H9 (cell line): ENCODE data around the gene BLOC1S1. TPM values are rescaled to one million over a fixed set of nuclear protein-coding genes. Genes with fewer than 3 reads are reported as not detected.

ENCODE experiments used
- DNase-seq: peaks from one replicate; pipeline ENCODE4 v3.0.0-alpha.2; 2017
- H2AFZ ChIP-seq: one replicate; pipeline ENCODE4 v1.6.1; 2013; ENCODE audit warnings: mild to moderate bottlenecking, low read length, control low read depth, moderate library complexity
- H2AK5ac ChIP-seq: 2 replicates; pipeline ENCODE4 v1.6.1; 2013; ENCODE audit warnings: low read length, control low read depth, mixed read lengths; ENCODE audit not compliant: insufficient read length
- H2BK120ac ChIP-seq: one replicate; pipeline ENCODE4 v1.6.1; 2013; ENCODE audit warnings: low read depth, mild to moderate bottlenecking, low read length, control low read depth, inconsistent platforms; ENCODE audit not compliant: poor library complexity, severe bottlenecking
- H2BK12ac ChIP-seq: 2 replicates; pipeline ENCODE4 v1.6.1; 2013; ENCODE audit warnings: low read length, control low read depth, mixed read lengths, low read depth; ENCODE audit not compliant: insufficient read length
- H2BK15ac ChIP-seq: 2 replicates; pipeline ENCODE4 v1.6.1; 2013; ENCODE audit warnings: low read depth, low read length, control low read depth
- H2BK20ac ChIP-seq: one replicate; pipeline ENCODE4 v1.6.1; 2013; ENCODE audit warnings: low read depth, mild to moderate bottlenecking, low read length, control low read depth, inconsistent platforms; ENCODE audit not compliant: poor library complexity, severe bottlenecking
- H2BK5ac ChIP-seq: 2 replicates; pipeline ENCODE4 v1.6.1; 2013; ENCODE audit warnings: low read length, control low read depth, mixed read lengths; ENCODE audit not compliant: insufficient read length
- H3K14ac ChIP-seq: 2 replicates; pipeline ENCODE4 v1.6.1; 2013; ENCODE audit warnings: low read length, control low read depth; ENCODE audit not compliant: insufficient read depth
- H3K18ac ChIP-seq: 2 replicates; pipeline ENCODE4 v1.6.1; 2013; ENCODE audit warnings: low read depth, mild to moderate bottlenecking, mixed read lengths, low read length, control low read depth; ENCODE audit not compliant: insufficient read length
- H3K23ac ChIP-seq: 2 replicates; pipeline ENCODE4 v1.6.1; 2013; ENCODE audit warnings: low read length, control low read depth, mixed read lengths, low read depth; ENCODE audit not compliant: insufficient read length
- H3K23me2 ChIP-seq: 2 replicates; pipeline ENCODE4 v1.6.1; 2013; ENCODE audit warnings: low read depth, mild to moderate bottlenecking, mixed read lengths, low read length, control low read depth; ENCODE audit not compliant: insufficient read length, poor library complexity, severe bottlenecking
- H3K27ac ChIP-seq: 2 replicates; pipeline ENCODE4 v1.5.1; 2013; ENCODE audit warnings: low read length, control low read depth, mixed read lengths, low read depth; ENCODE audit not compliant: insufficient read length
- H3K27me3 ChIP-seq: 2 replicates; pipeline ENCODE4 v1.6.1; 2013; ENCODE audit warnings: low read length, control low read depth, inconsistent platforms; ENCODE audit not compliant: insufficient read depth
- H3K4ac ChIP-seq: 2 replicates; pipeline ENCODE4 v1.6.1; 2013; ENCODE audit warnings: low read depth, mild to moderate bottlenecking, control low read depth, inconsistent platforms, low read length, moderate library complexity
- H3K4me1 ChIP-seq: 2 replicates; pipeline ENCODE4 v1.6.1; 2013; ENCODE audit warnings: low read length, control low read depth, inconsistent platforms; ENCODE audit not compliant: insufficient read depth
- H3K4me2 ChIP-seq: 2 replicates; pipeline ENCODE4 v1.6.1; 2013; ENCODE audit warnings: low read length, control low read depth, mixed read lengths; ENCODE audit not compliant: insufficient read length, insufficient read depth
- H3K56ac ChIP-seq: 2 replicates; pipeline ENCODE4 v1.6.1; 2013; ENCODE audit warnings: low read depth, mild to moderate bottlenecking, mixed read lengths, low read length, control low read depth; ENCODE audit not compliant: insufficient read length
- H3K79me1 ChIP-seq: 2 replicates; pipeline ENCODE4 v1.6.1; 2013; ENCODE audit warnings: low read depth, mild to moderate bottlenecking, moderate library complexity, low read length, control low read depth, inconsistent platforms; ENCODE audit not compliant: insufficient read depth, poor library complexity, severe bottlenecking
- H3K79me2 ChIP-seq: 2 replicates; pipeline ENCODE4 v1.6.1; 2013; ENCODE audit warnings: low read length, control low read depth, inconsistent platforms; ENCODE audit not compliant: insufficient read depth
- H3K9ac ChIP-seq: 2 replicates; pipeline ENCODE4 v1.6.1; 2013; ENCODE audit warnings: low read length, control low read depth, mixed read lengths; ENCODE audit not compliant: insufficient read length; ENCODE audit errors: extremely low read depth
- H3K9me3 ChIP-seq: one replicate; pipeline ENCODE4 v1.6.1; 2013; ENCODE audit warnings: low read depth, low read length, inconsistent platforms; ENCODE audit not compliant: control insufficient read depth
- H3T11ph ChIP-seq: one replicate; pipeline ENCODE4 v1.6.1; 2013; ENCODE audit warnings: mild to moderate bottlenecking, low read length, control low read depth, inconsistent platforms
- H4K20me1 ChIP-seq: one replicate; pipeline ENCODE4 v1.6.1; 2013; ENCODE audit not compliant: control insufficient read depth, insufficient read length, insufficient read depth
- H4K5ac ChIP-seq: 2 replicates; pipeline ENCODE4 v1.6.1; 2013; ENCODE audit warnings: low read depth, mild to moderate bottlenecking, mixed read lengths, low read length, control low read depth; ENCODE audit not compliant: insufficient read length
- H4K8ac ChIP-seq: replicated peaks from 2 replicates; pipeline ENCODE4 v1.6.1; 2013; ENCODE audit warnings: low read length, control low read depth, mixed read lengths, low read depth; ENCODE audit not compliant: insufficient read length
- H4K91ac ChIP-seq: 2 replicates; pipeline ENCODE4 v1.6.1; 2013; ENCODE audit warnings: low read depth, mild to moderate bottlenecking, moderate library complexity, mixed read lengths, low read length, control low read depth; ENCODE audit not compliant: insufficient read length
- H3K27ac Mint-ChIP-seq, 3 experiments: 2 replicates in 2 of 3; 3 replicates in 1 of 3; pipeline ENCODE4 v1.8.0; 2020 to 2021; ENCODE audit warnings: mixed read lengths in 3 of 3, mild to moderate bottlenecking in 1 of 3, moderate library complexity in 1 of 3
- H3K27me3 Mint-ChIP-seq: 2 replicates; pipeline ENCODE4 v1.8.0; 2021; ENCODE audit warnings: low read depth, mild to moderate bottlenecking, moderate library complexity, mixed read lengths
- H3K36me3 Mint-ChIP-seq, 3 experiments: 2 replicates in 2 of 3; 3 replicates in 1 of 3; pipeline ENCODE4 v1.8.0; 2020 to 2021; ENCODE audit warnings: low read depth in 3 of 3, mixed read lengths in 3 of 3; ENCODE audit not compliant: insufficient read depth in 1 of 3
- H3K4me1 Mint-ChIP-seq, 2 experiments: 2 replicates each; pipeline ENCODE4 v1.8.0; 2020; ENCODE audit warnings: mixed read lengths in 2 of 2
- H3K4me3 Mint-ChIP-seq, 2 experiments: 2 replicates in 1 of 2; 3 replicates in 1 of 2; pipeline ENCODE4 v1.8.0; 2020 to 2021; ENCODE audit warnings: mild to moderate bottlenecking in 2 of 2, mixed read lengths in 2 of 2, moderate library complexity in 1 of 2
- H3K9me3 Mint-ChIP-seq, 2 experiments: 2 replicates in 1 of 2; 3 replicates in 1 of 2; pipeline ENCODE4 v1.8.0; 2020; ENCODE audit warnings: mild to moderate bottlenecking in 2 of 2, mixed read lengths in 2 of 2, moderate library complexity in 1 of 2
- WGBS: extraction: QIAGEN DNeasy Blood & Tissue Kit; methylation state at CpG from one replicate; pipeline ENCODE4 v1.1.7; 2013; ENCODE audit warnings: missing lambda C conversion rate, low lambda C conversion rate, mixed read lengths; ENCODE audit not compliant: insufficient read length; ENCODE audit errors: extremely low coverage; 5-methylcytosine and 5-hydroxymethylcytosine counted together
- total RNA-seq: library from RNA; stranded (reverse); gene quantifications from 2 replicates; pipeline ENCODE4 v1.2.1, GENCODE V29; 2021
- TF ChIP-seq, protein P1 (sequence below): fragments of 200-600 bp; sonication (generic); conservative IDR thresholded peaks from 3 replicates; pipeline ENCODE4 v1.8.0; 2021; ENCODE audit warnings: antibody characterized with exemption, mild to moderate bottlenecking

BLOC1S1 gene
- total RNA-seq, 1 experiment from 2014 or later = 108 TPM

DNA sequence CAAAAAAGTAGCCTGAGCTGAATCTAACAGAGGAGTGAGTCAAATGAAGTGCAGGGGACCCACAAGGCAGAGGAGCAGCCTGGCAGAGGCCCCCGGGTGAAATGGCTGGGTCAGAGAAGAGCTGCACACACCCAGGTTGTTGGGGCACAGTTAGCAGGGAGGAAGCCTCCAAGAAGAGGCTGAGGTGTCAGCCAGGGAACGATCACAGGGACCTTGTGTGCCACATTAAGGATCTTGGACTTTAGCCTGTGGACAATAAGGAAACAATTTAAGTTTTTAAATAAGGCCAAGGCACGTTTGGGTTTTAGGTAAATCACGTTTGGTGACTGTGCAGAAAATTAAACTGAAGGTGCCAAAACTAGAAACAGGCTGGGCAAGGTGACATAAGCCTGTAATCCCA is 44.1 kb upstream of the BLOC1S1 start:
- WGBS = no CpG with 5 or more reads among the region's 4 CpGs
- no peak overlapping the region for H3K9ac ChIP-seq
- H3K27me3 ChIP-seq = no peaks in the 10 kb centered on the region
- no peak overlapping the region for H4K5ac ChIP-seq
- no peaks in the 10 kb centered on the region for H3K79me1 ChIP-seq
- no peak overlapping the region for H4K91ac ChIP-seq
- no peak overlapping the region for H3K4me2 ChIP-seq
- H2BK12ac ChIP-seq = no peak overlapping the region
- Mint-ChIP-seq H3K9me3 (no peaks in the 10 kb centered on the region), H3K36me3 (no peaks in the 10 kb centered on the region; a peak in 1 of 7 replicates), H3K27ac (no peak overlapping the region), H3K27me3 (peaks cover 12% of the 10 kb centered on the region), H3K4me1 (peaks cover 0 to 3% of the 10 kb centered on the region in 2 experiments; a peak in 1 of 4 replicates), H3K4me3 (no peak overlapping the region)
- no peak overlapping the region for H3K4ac ChIP-seq
- H3K18ac ChIP-seq = no peak overlapping the region
- H2BK15ac ChIP-seq = no peak overlapping the region
- H2BK20ac ChIP-seq = no peak overlapping the region
- H4K20me1 ChIP-seq = no peaks in the 10 kb centered on the region
- no peak overlapping the region for H3K23ac ChIP-seq
- H2AFZ ChIP-seq = no peak overlapping the region
- H2AK5ac ChIP-seq = no peak overlapping the region
- no peak overlapping the region for H3K14ac ChIP-seq
- no peak overlapping the region for H4K8ac ChIP-seq
- no peak overlapping the region for H2BK5ac ChIP-seq
- no peak overlapping the region for H3K56ac ChIP-seq
- no peak for DNase-seq
- H3K9me3 ChIP-seq = no peaks in the 10 kb centered on the region
- H3K23me2 ChIP-seq = no peaks in the 10 kb centered on the region
- H3K27ac ChIP-seq = no peak overlapping the region
- no peaks in the 10 kb centered on the region for H3K4me1 ChIP-seq
- no peak overlapping the region for H2BK120ac ChIP-seq
- no peak overlapping the region for H3T11ph ChIP-seq
- no peaks in the 10 kb centered on the region for H3K79me2 ChIP-seq
- TF ChIP-seq, protein P1, sequence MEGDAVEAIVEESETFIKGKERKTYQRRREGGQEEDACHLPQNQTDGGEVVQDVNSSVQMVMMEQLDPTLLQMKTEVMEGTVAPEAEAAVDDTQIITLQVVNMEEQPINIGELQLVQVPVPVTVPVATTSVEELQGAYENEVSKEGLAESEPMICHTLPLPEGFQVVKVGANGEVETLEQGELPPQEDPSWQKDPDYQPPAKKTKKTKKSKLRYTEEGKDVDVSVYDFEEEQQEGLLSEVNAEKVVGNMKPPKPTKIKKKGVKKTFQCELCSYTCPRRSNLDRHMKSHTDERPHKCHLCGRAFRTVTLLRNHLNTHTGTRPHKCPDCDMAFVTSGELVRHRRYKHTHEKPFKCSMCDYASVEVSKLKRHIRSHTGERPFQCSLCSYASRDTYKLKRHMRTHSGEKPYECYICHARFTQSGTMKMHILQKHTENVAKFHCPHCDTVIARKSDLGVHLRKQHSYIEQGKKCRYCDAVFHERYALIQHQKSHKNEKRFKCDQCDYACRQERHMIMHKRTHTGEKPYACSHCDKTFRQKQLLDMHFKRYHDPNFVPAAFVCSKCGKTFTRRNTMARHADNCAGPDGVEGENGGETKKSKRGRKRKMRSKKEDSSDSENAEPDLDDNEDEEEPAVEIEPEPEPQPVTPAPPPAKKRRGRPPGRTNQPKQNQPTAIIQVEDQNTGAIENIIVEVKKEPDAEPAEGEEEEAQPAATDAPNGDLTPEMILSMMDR = no peak
